Right lobe of liver (tissue), 6 donors: ENCODE data around the gene FAM89A. TPM values are rescaled to one million over a fixed set of nuclear protein-coding genes. Genes with fewer than 3 reads are reported as not detected.
A peak's percentile ranks its signal among the peaks of the same experiment; 100 is the strongest.
"Not testable (repeated sequence)": the region's sequence is repeated elsewhere in the genome, so short reads cannot be mapped to it uniquely, and the experiment has no call there.

Source experiments
- ATAC-seq, 4 donors: fragments of 200-7000 bp; cut with Tn5 transposase; one replicate each; pipeline ENCODE4 v1.9.1; 2020; ENCODE audit warnings: mild to moderate bottlenecking in 4 of 4, moderate library complexity in 4 of 4
- DNase-seq, 3 donors: peaks; one replicate each; pipeline ENCODE4 v3.0.0-alpha.2; 2020
- H3K27ac ChIP-seq, 3 donors: fragments of 200-600 bp; one replicate each; pipeline ENCODE4 v1.8.0; 2022
- H3K27me3 ChIP-seq, 2 donors: fragments of 200-600 bp; one replicate each; pipeline ENCODE4 v1.8.0; 2022
- H3K36me3 ChIP-seq, 4 donors: fragments of 200-600 bp; sonication (generic) in 1 of 4; one replicate each; pipeline versions ENCODE4 v1.5.1 to v1.8.0; 2017 to 2022; ENCODE audit warnings: control low read depth in 1 of 4
- H3K4me1 ChIP-seq, 4 donors: fragments of 200-600 bp; sonication (generic) in 1 of 4; one replicate each; pipeline versions ENCODE4 v1.5.1 to v1.8.0; 2017 to 2022; ENCODE audit warnings: control low read depth in 1 of 4
- H3K4me3 ChIP-seq, 3 donors: fragments of 200-600 bp; one replicate each; pipeline ENCODE4 v1.8.0; 2022
- H3K9me3 ChIP-seq, 4 donors: fragments of 200-600 bp; sonication (generic) in 1 of 4; one replicate each; pipeline versions ENCODE4 v1.5.1 to v1.8.0; 2017 to 2022; ENCODE audit warnings: control low read depth in 1 of 4
- POLR2A ChIP-seq: fragments of 450-650 bp; IDR thresholded peaks from one replicate; pipeline ENCODE4 v1.6.1; 2017; ENCODE audit warnings: antibody characterized with exemption, mild to moderate bottlenecking
- WGBS: methylation state at CpG from one replicate; pipeline ENCODE4 v1.1.6; 2018; ENCODE audit warnings: low coverage, low lambda C conversion rate; ENCODE audit not compliant: insufficient coverage; ENCODE audit errors: missing lambda C conversion rate; 5-methylcytosine and 5-hydroxymethylcytosine counted together
- intact Hi-C, 2 donors: fragments of 100-400 bp; cut with DNase I; formaldehyde crosslinking; loops; one replicate each; pipeline versions ENCODE4 v1.11.2 to v1.14.1; 2022
- total RNA-seq, 6 experiments: library from RNA; depleted of rRNA in 2 of 6; stranded (reverse); fragments of >200 nt in 2 of 6; fragmentation: NEBNext Ultra II Directional in 3 of 6; extraction: Animal tissue kit (Norgen Biotek cat#: 25700) in 3 of 6; gene quantifications; one replicate each; pipeline versions ENCODE4 v1.1.0 to v1.2.4, GENCODE V29; 2016 to 2023
- TF ChIP-seq, protein P1 (sequence below), 4 donors: fragments of 200-600 bp in 3 of 4; fragments of 450-650 bp in 1 of 4; IDR thresholded peaks; one replicate each; pipeline versions ENCODE4 v1.5.1 to v1.8.0; 2016 to 2022; ENCODE audit warnings: antibody characterized with exemption in 4 of 4, mild to moderate bottlenecking in 2 of 4
- donor health status: DM: no; HTN: yes; CAD: no.
- donor health status: DM: no; HTN: no; CAD: no.
- donor health status: DM: no; HTN: no; CAD: no.
- donor health status: DM: no; HTN: yes; CAD: no.
- donor health status: DM: no; HTN: yes; CAD: no.

Gene FAM89A
- total RNA-seq, 6 experiments from 2014 or later: 3.7 to 12.8 (median 6.8) TPM

DNA sequence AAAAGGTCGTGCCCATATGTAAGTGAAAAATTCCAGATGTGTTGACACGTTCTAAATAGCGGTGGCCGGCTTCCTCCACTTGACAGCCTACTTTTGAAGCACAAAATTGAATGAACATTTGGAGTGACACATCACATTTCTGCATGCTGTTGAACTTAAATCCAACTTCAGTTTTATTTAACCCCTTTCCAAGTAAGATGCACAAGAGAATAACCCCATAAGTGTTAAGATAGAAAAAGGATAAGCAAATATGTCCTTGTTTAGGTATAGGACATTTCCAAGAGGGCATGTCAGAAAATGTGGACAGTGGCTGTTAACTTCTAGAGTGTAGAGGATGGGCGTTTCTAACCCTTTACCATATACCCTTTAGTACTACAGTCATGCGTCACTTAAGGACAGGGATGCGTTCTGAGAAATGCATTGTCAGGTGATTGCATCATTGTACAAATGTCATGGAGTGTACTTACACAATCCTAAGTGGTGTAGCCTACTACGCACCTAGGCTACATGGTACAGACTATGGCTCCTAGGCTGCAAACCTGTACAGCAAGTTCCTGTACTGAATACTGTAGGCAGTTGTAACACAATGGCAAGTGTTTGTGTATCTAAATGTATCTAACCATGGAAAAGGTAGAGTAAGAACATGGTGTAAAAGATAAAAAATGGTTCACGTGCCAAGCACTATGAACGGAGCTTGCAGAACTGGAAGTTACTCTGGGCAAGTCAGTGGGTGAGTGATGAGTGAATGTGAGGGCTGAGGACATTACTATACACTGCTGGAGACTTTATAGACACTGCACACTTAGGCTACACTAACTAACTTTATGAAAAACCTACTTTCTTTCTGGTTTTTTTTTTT lies 9.3 kb upstream of the FAM89A start:
- no peak for TF ChIP-seq POLR2A
- TF ChIP-seq, protein P1, sequence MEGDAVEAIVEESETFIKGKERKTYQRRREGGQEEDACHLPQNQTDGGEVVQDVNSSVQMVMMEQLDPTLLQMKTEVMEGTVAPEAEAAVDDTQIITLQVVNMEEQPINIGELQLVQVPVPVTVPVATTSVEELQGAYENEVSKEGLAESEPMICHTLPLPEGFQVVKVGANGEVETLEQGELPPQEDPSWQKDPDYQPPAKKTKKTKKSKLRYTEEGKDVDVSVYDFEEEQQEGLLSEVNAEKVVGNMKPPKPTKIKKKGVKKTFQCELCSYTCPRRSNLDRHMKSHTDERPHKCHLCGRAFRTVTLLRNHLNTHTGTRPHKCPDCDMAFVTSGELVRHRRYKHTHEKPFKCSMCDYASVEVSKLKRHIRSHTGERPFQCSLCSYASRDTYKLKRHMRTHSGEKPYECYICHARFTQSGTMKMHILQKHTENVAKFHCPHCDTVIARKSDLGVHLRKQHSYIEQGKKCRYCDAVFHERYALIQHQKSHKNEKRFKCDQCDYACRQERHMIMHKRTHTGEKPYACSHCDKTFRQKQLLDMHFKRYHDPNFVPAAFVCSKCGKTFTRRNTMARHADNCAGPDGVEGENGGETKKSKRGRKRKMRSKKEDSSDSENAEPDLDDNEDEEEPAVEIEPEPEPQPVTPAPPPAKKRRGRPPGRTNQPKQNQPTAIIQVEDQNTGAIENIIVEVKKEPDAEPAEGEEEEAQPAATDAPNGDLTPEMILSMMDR (IDR thresholded peaks at IDR 0.05): no peak
- ATAC-seq (no peak), DNase-seq (no peak)
- Histone ChIP-seq H3K4me3 (no peak overlapping the region), H3K27me3 (no peaks in the 10 kb centered on the region), H3K27ac (no peak overlapping the region), H3K36me3 (no peaks in the 10 kb centered on the region), H3K9me3 (no peaks in the 10 kb centered on the region), H3K4me1 (peaks cover 0 to 15% (median 8%) of the 10 kb centered on the region in 4 donors)
- intact Hi-C loops: no loop called here
- WGBS: 49% methylated on average over 10 of the region's 10 CpGs

DNA sequence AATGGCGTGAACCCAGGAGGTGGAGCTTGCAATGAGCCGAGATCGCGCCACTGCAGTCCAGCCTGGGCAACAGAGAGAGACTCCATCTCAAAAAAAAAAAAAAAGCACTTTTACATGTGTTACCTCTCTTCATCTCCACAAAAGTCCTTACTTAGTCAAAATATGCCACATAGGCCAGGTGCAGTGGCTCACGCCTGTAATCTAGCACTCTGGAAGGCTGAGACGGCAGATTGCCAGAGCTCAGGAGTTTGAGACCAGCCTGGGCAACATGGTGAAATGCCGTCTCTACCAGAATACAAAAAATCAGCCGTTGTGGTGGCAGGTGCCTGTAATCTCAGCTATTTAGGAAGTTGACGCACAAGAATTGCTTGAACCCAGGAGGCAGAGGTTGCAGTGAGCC lies 8.4 kb upstream of the FAM89A start:
- intact Hi-C loops, DNase-seq: not testable (repeated sequence)
- WGBS: 96% methylated on average over 6 of the region's 9 CpGs

DNA sequence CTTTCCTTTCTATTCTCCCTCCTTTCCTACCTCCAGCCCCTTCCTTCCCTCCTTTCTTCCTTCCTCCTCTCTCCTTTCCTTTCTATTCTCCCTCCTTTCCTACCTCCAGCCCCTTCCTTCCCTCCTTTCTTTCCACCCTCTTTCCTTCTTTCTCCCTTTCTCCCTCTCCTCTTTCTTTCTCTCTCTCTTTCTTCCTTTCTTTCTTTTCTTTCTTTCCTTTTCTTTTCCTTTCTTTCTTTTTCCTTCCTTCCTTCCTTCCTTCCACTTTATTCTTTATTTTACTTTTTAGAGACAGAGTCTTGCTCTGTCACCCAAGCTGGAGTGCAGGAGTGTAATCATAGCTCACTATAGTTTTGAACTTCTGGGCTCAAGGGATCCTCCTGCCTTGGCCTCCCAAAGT lies 7.5 kb upstream of the FAM89A start:
- DNase-seq, H3K4me1 ChIP-seq, H3K9me3 ChIP-seq, ATAC-seq, H3K27me3 ChIP-seq, H3K27ac ChIP-seq, H3K4me3 ChIP-seq, H3K36me3 ChIP-seq, intact Hi-C loops: not testable (repeated sequence)

More for the DNA sequence above, 8.4 kb upstream of the FAM89A start:
- not testable (repeated sequence) for H3K4me3 ChIP-seq, H3K27me3 ChIP-seq, H3K9me3 ChIP-seq, ATAC-seq, H3K4me1 ChIP-seq, H3K36me3 ChIP-seq, H3K27ac ChIP-seq

DNA sequence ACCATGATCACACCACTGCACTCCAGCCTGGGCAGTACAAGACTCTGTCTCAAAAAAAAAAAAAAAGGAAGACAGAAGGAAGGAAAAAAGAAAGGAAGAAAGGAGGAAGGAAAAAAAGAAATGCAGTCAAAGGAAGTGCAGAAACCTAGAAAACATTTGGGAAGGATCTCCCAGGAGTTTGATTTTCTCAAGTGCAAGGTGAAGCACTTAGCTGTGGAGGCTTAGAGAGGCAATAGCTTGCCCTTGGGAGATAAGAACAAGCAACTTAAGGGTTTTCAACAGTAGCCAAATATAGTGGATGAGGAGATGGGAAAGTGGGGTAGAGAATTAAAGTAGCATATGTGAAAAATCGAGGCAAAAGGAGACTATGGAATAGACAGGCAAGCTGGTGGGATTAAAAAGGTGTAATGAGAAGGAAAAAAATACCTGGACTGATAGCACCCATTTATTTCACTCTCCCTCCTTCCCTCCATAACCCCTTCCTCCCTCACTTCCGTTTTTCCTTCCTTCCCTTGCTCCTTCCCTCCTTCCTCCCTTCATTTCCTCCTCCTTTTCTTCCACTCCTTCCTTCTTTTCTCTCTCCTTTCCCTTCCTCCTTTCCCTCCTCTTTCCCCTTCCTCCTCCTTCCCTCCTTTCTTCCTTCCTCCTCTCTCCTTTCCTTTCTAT lies 6.8 kb upstream of the FAM89A start:
- no peak overlapping the region for H3K4me3 ChIP-seq
- no peaks in the 10 kb centered on the region for H3K36me3 ChIP-seq
- H3K9me3 ChIP-seq: no peaks in the 10 kb centered on the region
- WGBS: 45% methylated on average over 2 of the region's 2 CpGs
- intact Hi-C loops: no loop called here
- H3K27ac ChIP-seq: no peak overlapping the region
- ATAC-seq (no peak), DNase-seq (no peak)
- no peaks in the 10 kb centered on the region for H3K27me3 ChIP-seq
- TF ChIP-seq, protein P1 (IDR thresholded peaks at IDR 0.05): no peak
- TF ChIP-seq POLR2A: no peak
- no peaks in the 10 kb centered on the region for H3K4me1 ChIP-seq

DNA sequence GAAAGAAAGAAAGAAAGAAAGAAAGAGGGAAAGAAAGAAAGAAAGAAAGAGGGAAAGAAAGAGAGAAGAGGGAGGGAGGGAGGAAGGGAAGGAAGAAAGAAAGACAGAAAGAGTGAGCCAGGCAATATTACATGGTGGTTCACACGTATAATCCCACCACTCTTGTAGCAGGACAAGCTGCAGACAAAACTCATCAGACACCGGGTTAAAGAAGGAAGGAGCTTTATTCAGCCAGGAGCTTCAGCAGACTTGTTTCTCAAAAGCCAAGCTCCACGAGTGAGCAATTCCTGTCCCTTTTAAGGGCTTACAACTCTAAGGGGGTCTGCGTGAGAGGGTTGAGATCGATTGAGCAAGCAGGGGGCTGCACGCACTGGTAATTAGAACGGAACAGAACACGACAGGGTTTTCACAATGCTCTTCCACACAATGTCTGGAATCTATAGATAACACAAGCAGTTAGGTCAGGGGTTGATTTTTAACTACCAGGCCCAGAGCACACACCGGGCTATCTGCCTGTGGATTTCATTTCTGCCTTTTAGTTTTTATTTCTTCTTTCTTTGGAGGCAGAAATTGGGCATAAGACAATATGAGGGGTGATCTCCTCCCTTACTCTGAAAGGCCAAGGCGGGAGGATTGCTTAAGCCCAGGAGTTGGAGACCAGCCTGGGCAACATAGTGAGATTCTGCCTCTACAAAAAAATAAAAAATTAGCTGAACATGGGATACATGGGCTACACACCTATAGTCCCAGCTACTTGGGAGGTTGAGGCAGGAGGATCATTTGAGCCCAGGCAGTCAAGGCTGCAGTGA lies 6.1 kb upstream of the FAM89A start:
- 92% methylated on average over 3 of the region's 10 CpGs for WGBS
- intact Hi-C loops: not testable (repeated sequence)

DNA sequence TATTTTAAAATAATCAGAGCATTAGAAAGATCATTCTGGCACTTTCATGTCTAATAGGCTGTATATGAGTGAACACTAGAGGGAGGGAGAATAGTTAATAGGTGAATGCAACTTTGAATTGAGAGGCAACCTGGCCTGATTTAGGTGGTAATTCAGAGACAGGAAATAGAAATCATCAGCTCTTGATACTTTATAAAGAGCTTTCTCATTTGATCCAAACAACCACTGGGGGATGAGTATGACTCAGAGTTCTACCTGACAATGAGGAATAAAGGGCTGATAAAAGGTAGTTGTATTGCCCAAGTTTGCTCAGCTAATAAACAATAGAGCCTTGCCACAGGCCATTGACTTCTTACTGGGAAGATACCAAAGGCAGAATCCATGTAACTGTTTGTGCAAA lies 5.2 kb upstream of the FAM89A start:
- no peaks in the 10 kb centered on the region for H3K9me3 ChIP-seq
- no peak overlapping the region for H3K4me3 ChIP-seq
- no peak overlapping the region for H3K27ac ChIP-seq
- intact Hi-C loops: no loop called here
- H3K36me3 ChIP-seq: no peaks in the 10 kb centered on the region
- DNase-seq: no peak
- peak in 1 of 4 donors; percentile 52 for ATAC-seq
- TF ChIP-seq POLR2A: no peak
- TF ChIP-seq, protein P1 (IDR thresholded peaks at IDR 0.05): no peak
- H3K27me3 ChIP-seq: no peaks in the 10 kb centered on the region
- no peaks in the 10 kb centered on the region for H3K4me1 ChIP-seq

More for the DNA sequence above, 6.1 kb upstream of the FAM89A start:
- not testable (repeated sequence) for H3K27me3 ChIP-seq, DNase-seq, ATAC-seq, H3K9me3 ChIP-seq, H3K4me3 ChIP-seq, H3K36me3 ChIP-seq, H3K4me1 ChIP-seq, H3K27ac ChIP-seq
